IMR-90 (cell line): ENCODE measurements around the gene PITRM1. TPM values are rescaled to one million over a fixed set of nuclear protein-coding genes. Genes with fewer than 3 reads are reported as not detected.

Experiments
- ATAC-seq: fragments of 200-7000 bp; cut with Tn5 transposase; 2 replicates; pipeline ENCODE4 v1.9.1; 2020; ENCODE audit warnings: low read depth, mild to moderate bottlenecking, moderate library complexity
- BruUV-seq: library from RNA; stranded (reverse); fragments of 400-500 nt; replicated peaks from 2 replicates; lab custom pipeline; 2021; lab: Mats Ljungman, UMichigan
- CTCF ChIA-PET: fragments of 300-600 bp; formaldehyde crosslinking; extraction: SDS; loops from one replicate; lab custom pipeline; 2021; ENCODE audit warnings: antibody characterized with exemption; lab: Yijun Ruan, JAX
- POLR2A ChIA-PET: fragments of 300-600 bp; sonication (Branson Sonifier 250); formaldehyde crosslinking; loops from one replicate; lab custom pipeline; 2022; ENCODE audit warnings: antibody characterized with exemption; ENCODE audit not compliant: unreplicated experiment; lab: Charles Lee
- DNase-seq: peaks from one replicate; pipeline ENCODE4 v3.0.0; 2013
- H2AFZ ChIP-seq: replicated peaks from 2 replicates; pipeline ENCODE3; 2013; ENCODE audit warnings: low read length, mild to moderate bottlenecking; ENCODE audit not compliant: poor library complexity
- H2AK5ac ChIP-seq: 2 replicates; pipeline ENCODE4 v1.6.1; 2013; ENCODE audit warnings: low read depth, low read length, inconsistent platforms
- H2AK9ac ChIP-seq: replicated peaks from 2 replicates; pipeline ENCODE3; 2013; ENCODE audit warnings: mild to moderate bottlenecking, low read depth, low read length, moderate library complexity; ENCODE audit not compliant: poor library complexity
- H2BK120ac ChIP-seq: 2 replicates; pipeline ENCODE4 v1.6.1; 2013; ENCODE audit warnings: low read depth, low read length, inconsistent platforms
- H2BK15ac ChIP-seq: 3 replicates; pipeline ENCODE4 v1.6.1; 2013; ENCODE audit warnings: low read depth, low read length, inconsistent platforms
- H2BK20ac ChIP-seq: 2 replicates; pipeline ENCODE4 v1.6.1; 2013; ENCODE audit warnings: low read depth, mild to moderate bottlenecking, inconsistent platforms, low read length, moderate library complexity
- H2BK5ac ChIP-seq: 2 replicates; pipeline ENCODE4 v1.6.1; 2013; ENCODE audit warnings: mild to moderate bottlenecking, low read depth, low read length, inconsistent platforms; ENCODE audit not compliant: poor library complexity, severe bottlenecking
- H3K14ac ChIP-seq: replicated peaks from 2 replicates; pipeline ENCODE4 v1.6.1; 2013; ENCODE audit warnings: low read depth, low read length, inconsistent platforms
- H3K18ac ChIP-seq: 2 replicates; pipeline ENCODE4 v1.6.1; 2013; ENCODE audit warnings: low read depth, low read length, control low read depth
- H3K23ac ChIP-seq: 2 replicates; pipeline ENCODE4 v1.6.1; 2013; ENCODE audit warnings: low read depth, low read length, inconsistent platforms
- H3K27ac ChIP-seq: 2 replicates; pipeline ENCODE4 v1.5.1; 2013; ENCODE audit warnings: mild to moderate bottlenecking, control low read depth, low read length; ENCODE audit not compliant: insufficient read depth
- H3K27me3 ChIP-seq: 2 replicates; pipeline ENCODE4 v1.6.1; 2013; ENCODE audit warnings: low read length; ENCODE audit not compliant: control insufficient read depth, insufficient read depth
- H3K36me3 ChIP-seq: 2 replicates; pipeline ENCODE4 v1.6.1; 2013; ENCODE audit warnings: low read length, mixed read lengths; ENCODE audit not compliant: control insufficient read depth, insufficient read depth
- H3K4ac ChIP-seq: 2 replicates; pipeline ENCODE4 v1.6.1; 2013; ENCODE audit warnings: low read depth, low read length, inconsistent platforms
- H3K4me1 ChIP-seq: 2 replicates; pipeline ENCODE4 v1.6.1; 2013; ENCODE audit warnings: low read length, mixed read lengths; ENCODE audit not compliant: control insufficient read depth, insufficient read depth
- H3K4me2 ChIP-seq: 2 replicates; pipeline ENCODE4 v1.6.1; 2013; ENCODE audit warnings: low read depth, mild to moderate bottlenecking, control low read depth, low read length, moderate library complexity
- H3K4me3 ChIP-seq: 2 replicates; pipeline ENCODE4 v1.5.1; 2013; ENCODE audit warnings: low read depth, mild to moderate bottlenecking, control low read depth, low read length, moderate library complexity; ENCODE audit not compliant: insufficient read depth
- H3K56ac ChIP-seq: 2 replicates; pipeline ENCODE4 v1.6.1; 2013; ENCODE audit warnings: low read length, inconsistent platforms; ENCODE audit not compliant: insufficient read depth; ENCODE audit errors: extremely low read depth
- H3K79me1 ChIP-seq, 2 experiments: 2 replicates each; pipeline ENCODE4 v1.6.1; 2013; ENCODE audit warnings: low read length in 2 of 2, inconsistent platforms in 1 of 2, low read depth in 1 of 2
- H3K9ac ChIP-seq: 2 replicates; pipeline ENCODE4 v1.6.1; 2013; ENCODE audit warnings: low read depth, low read length, control low read depth
- H3K9me1 ChIP-seq: 2 replicates; pipeline ENCODE4 v1.6.1; 2013; ENCODE audit warnings: low read length, inconsistent platforms; ENCODE audit not compliant: insufficient read depth
- H3K9me3 ChIP-seq: 2 replicates; pipeline ENCODE4 v1.6.1; 2013; ENCODE audit warnings: low read length; ENCODE audit not compliant: control insufficient read depth, insufficient read depth
- H4K20me1 ChIP-seq: 2 replicates; pipeline ENCODE4 v1.6.1; 2013; ENCODE audit warnings: low read length, inconsistent platforms; ENCODE audit not compliant: insufficient read depth
- H4K5ac ChIP-seq: 2 replicates; pipeline ENCODE4 v1.6.1; 2013; ENCODE audit warnings: mild to moderate bottlenecking, low read depth, low read length, control low read depth
- H4K8ac ChIP-seq, 2 experiments: 2 replicates each; pipeline ENCODE4 v1.6.1; 2013; ENCODE audit warnings: low read depth in 2 of 2, low read length in 2 of 2, control low read depth in 1 of 2, inconsistent platforms in 1 of 2
- H4K91ac ChIP-seq: 2 replicates; pipeline ENCODE4 v1.6.1; 2013; ENCODE audit warnings: low read depth, low read length, inconsistent platforms; ENCODE audit not compliant: insufficient read depth
- BHLHE40 ChIP-seq: fragments of 150-350 bp; IDR thresholded peaks from 2 replicates; pipeline ENCODE4 v1.6.1; 2016; ENCODE audit warnings: mild to moderate bottlenecking, low read depth, low read length
- CEBPB ChIP-seq: IDR thresholded peaks from 2 replicates; pipeline ENCODE4 v1.6.1; 2012; ENCODE audit warnings: low read depth, low read length, improper control_type of control experiment
- CHD1 ChIP-seq: IDR thresholded peaks from 2 replicates; pipeline ENCODE4 v1.6.1; 2012; ENCODE audit warnings: low read depth, low read length, improper control_type of control experiment
- CTCF ChIP-seq: conservative IDR thresholded peaks from 2 replicates; pipeline ENCODE4 v1.5.1; 2012; ENCODE audit warnings: mild to moderate bottlenecking, low read depth, low read length, improper control_type of control experiment
- FOS ChIP-seq: fragments of 150-350 bp; IDR thresholded peaks from 2 replicates; pipeline ENCODE4 v1.6.1; 2016; ENCODE audit warnings: low read depth, low read length
- MAZ ChIP-seq: IDR thresholded peaks from 2 replicates; pipeline ENCODE4 v1.6.1; 2012; ENCODE audit warnings: low read depth, mild to moderate bottlenecking, low read length, improper control_type of control experiment, moderate library complexity, borderline replicate concordance
- MXI1 ChIP-seq: IDR thresholded peaks from 2 replicates; pipeline ENCODE4 v1.6.1; 2012; ENCODE audit warnings: low read depth, mild to moderate bottlenecking, low read length, moderate library complexity, borderline replicate concordance
- POLR2A ChIP-seq: IDR thresholded peaks from 2 replicates; pipeline ENCODE4 v1.6.1; 2012; ENCODE audit warnings: mild to moderate bottlenecking, low read depth, low read length
- RAD21 ChIP-seq: IDR thresholded peaks from 2 replicates; pipeline ENCODE4 v1.6.1; 2012; ENCODE audit warnings: low read length, improper control_type of control experiment
- RCOR1 ChIP-seq: IDR thresholded peaks from 2 replicates; pipeline ENCODE4 v1.6.1; 2012; ENCODE audit warnings: mild to moderate bottlenecking, low read length, improper control_type of control experiment; ENCODE audit not compliant: insufficient replicate concordance
- RFX5 ChIP-seq: IDR thresholded peaks from 2 replicates; pipeline ENCODE4 v1.8.0; 2012; ENCODE audit warnings: low read depth, mild to moderate bottlenecking, low read length, moderate library complexity
- SMC3 ChIP-seq: fragments of 150-350 bp; IDR thresholded peaks from 2 replicates; pipeline ENCODE4 v1.6.1; 2016; ENCODE audit warnings: low read depth, mild to moderate bottlenecking, antibody characterized with exemption, low read length, moderate library complexity
- WGBS, 2 experiments: methylation state at CpG; one replicate each; pipeline versions ENCODE4 v1.1.5 to v1.1.7; 2013; ENCODE audit warnings: missing lambda C conversion rate in 2 of 2; ENCODE audit not compliant: insufficient read length in 1 of 2; ENCODE audit errors: extremely low coverage in 2 of 2; 5-methylcytosine and 5-hydroxymethylcytosine counted together
- dilution Hi-C: fragments of 300-500 bp; cut with HindIII; formaldehyde crosslinking; loops from one replicate; pipeline ENCODE4 v1.14.3; 2018; ENCODE audit warnings: low sequenced_read_pairs; ENCODE audit not compliant: unreplicated experiment
- in situ Hi-C: fragments of 300-500 bp; cut with MboI; formaldehyde crosslinking; loops from 3 replicates; pipeline ENCODE4 v1.14.3; 2019; ENCODE audit warnings: low sequenced_read_pairs, inconsistent platforms, mixed read lengths
- intact Hi-C: fragments of 100-400 bp; cut with micrococcal nuclease; formaldehyde crosslinking; loops from 2 replicates; pipeline ENCODE4 v1.10.0; 2022
- polyA plus RNA-seq, 3 experiments: library from polyadenylated mRNA; depleted of rRNA; stranded (reverse); fragments of >200 nt; gene quantifications; 2 replicates each; pipeline ENCODE4 v1.2.3, GENCODE V29; 2012; ENCODE audit warnings: low replicate concordance in 1 of 3
- total RNA-seq: library from RNA; depleted of rRNA; stranded (reverse); fragments of >200 nt; gene quantifications from 2 replicates; pipeline ENCODE4 v1.2.3, GENCODE V29; 2012
- TF ChIP-seq, protein P1 (sequence below): fragments of 150-350 bp; IDR thresholded peaks from 2 replicates; pipeline ENCODE4 v1.6.1; 2017; ENCODE audit warnings: mild to moderate bottlenecking, antibody characterized with exemption, low read length, low read depth
- TF ChIP-seq, protein P2 (sequence below): fragments of 150-350 bp; IDR thresholded peaks from 2 replicates; pipeline ENCODE4 v1.6.1; 2016; ENCODE audit warnings: low read depth, mild to moderate bottlenecking, low read length, moderate library complexity, borderline replicate concordance

PITRM1 gene
- total and polyA plus RNA-seq, 2 of the 4 experiments (the other 2 are of a cell fraction): 97.1 to 124 TPM

GRCh38 chr10:3102720-3103427 lies 69.7 kb downstream of the PITRM1 start:
- peak overlapping the region; percentile 33 for H3K27ac ChIP-seq
- H3K18ac ChIP-seq: no peak overlapping the region
- H2BK15ac ChIP-seq: 0 out of 3 replicates have a peak overlapping the region, but pooled peaks have one; percentile 0
- H3K4me2 ChIP-seq: no peak overlapping the region
- H2AK9ac ChIP-seq: no peak overlapping the region
- intact Hi-C loops (no loop called here), dilution Hi-C loops (no loop called here), in situ Hi-C loops (no loop called here)
- peaks cover 28% of the 10 kb centered on the region for H3K9me1 ChIP-seq
- peak overlapping the region in 1 of 2 experiments; percentile 28; a peak in 2 of 4 replicates for H4K8ac ChIP-seq
- ChIA-PET CTCF (no interaction called here), POLR2A (no interaction called here)
- H3K27me3 ChIP-seq: no peaks in the 10 kb centered on the region
- no peak overlapping the region for H3K4me3 ChIP-seq
- DNase-seq: peak; percentile 36
- H3K14ac ChIP-seq: peak overlapping the region; percentile 39; the same call in 1 of the 2 replicates
- H4K91ac ChIP-seq: no peak overlapping the region
- 80% methylated on average over 5 of the region's 19 CpGs; no CpG with 5 or more reads in 1 of the 2 experiments for WGBS, 2 experiments
- peak overlapping the region; percentile 20 for H2AK5ac ChIP-seq
- no peak overlapping the region for H2BK20ac ChIP-seq
- H3K9ac ChIP-seq: no peak overlapping the region
- H2BK5ac ChIP-seq: peak overlapping the region; percentile 49
- H3K23ac ChIP-seq: peak overlapping the region; percentile 59; the same call in 1 of the 2 replicates
- H4K20me1 ChIP-seq: peaks cover 22% of the 10 kb centered on the region
- TF ChIP-seq MAZ (no peak), RAD21 (no peak), RCOR1 (no peak), BHLHE40 (no peak), MXI1 (no peak), POLR2A (no peak), FOS (no peak), SMC3 (no peak), CEBPB (no peak), CTCF (no peak), RFX5 (no peak), CHD1 (no peak)
- TF ChIP-seq, protein P1, sequence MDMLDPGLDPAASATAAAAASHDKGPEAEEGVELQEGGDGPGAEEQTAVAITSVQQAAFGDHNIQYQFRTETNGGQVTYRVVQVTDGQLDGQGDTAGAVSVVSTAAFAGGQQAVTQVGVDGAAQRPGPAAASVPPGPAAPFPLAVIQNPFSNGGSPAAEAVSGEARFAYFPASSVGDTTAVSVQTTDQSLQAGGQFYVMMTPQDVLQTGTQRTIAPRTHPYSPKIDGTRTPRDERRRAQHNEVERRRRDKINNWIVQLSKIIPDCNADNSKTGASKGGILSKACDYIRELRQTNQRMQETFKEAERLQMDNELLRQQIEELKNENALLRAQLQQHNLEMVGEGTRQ: no peak
- TF ChIP-seq, protein P2, sequence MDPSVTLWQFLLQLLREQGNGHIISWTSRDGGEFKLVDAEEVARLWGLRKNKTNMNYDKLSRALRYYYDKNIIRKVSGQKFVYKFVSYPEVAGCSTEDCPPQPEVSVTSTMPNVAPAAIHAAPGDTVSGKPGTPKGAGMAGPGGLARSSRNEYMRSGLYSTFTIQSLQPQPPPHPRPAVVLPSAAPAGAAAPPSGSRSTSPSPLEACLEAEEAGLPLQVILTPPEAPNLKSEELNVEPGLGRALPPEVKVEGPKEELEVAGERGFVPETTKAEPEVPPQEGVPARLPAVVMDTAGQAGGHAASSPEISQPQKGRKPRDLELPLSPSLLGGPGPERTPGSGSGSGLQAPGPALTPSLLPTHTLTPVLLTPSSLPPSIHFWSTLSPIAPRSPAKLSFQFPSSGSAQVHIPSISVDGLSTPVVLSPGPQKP: no peak
- peaks cover 21% of the 10 kb centered on the region for H3K4me1 ChIP-seq
- ATAC-seq: no peak
- H4K5ac ChIP-seq: peak overlapping the region; percentile 15; the same call in 1 of the 2 replicates
- H3K79me1 ChIP-seq: peaks cover 36 to 73% of the 10 kb centered on the region in 2 experiments
- H3K56ac ChIP-seq: no peak overlapping the region
- H2BK120ac ChIP-seq: peak overlapping the region; percentile 19; the same call in 1 of the 2 replicates
- peak overlapping the region; percentile 46 for H3K4ac ChIP-seq
- BruUV-seq: no TSS peak
- H2AFZ ChIP-seq: peak overlapping the region; percentile 0
- H3K9me3 ChIP-seq: no peaks in the 10 kb centered on the region
- H3K36me3 ChIP-seq: peaks cover 63% of the 10 kb centered on the region
